Superior temporal gyrus (tissue), 1 donor: Measurements from ENCODE around the gene HDAC4.

Experiments
- DNase-seq: peaks from one replicate; pipeline ENCODE4 v3.0.0-alpha.2; 2016; ENCODE audit errors: extremely low spot score

Gene HDAC4

GRCh38 chr2:239155806-239156480, 244.9 kb downstream of the HDAC4 start:
- no peak for DNase-seq

- peak; percentile 96 for DNase-seq
Observed at GRCh38 chr2:239154971-239155805, 245.6 kb downstream of the HDAC4 start.

GRCh38 chr2:239153806-239154591, 246.8 kb downstream of the HDAC4 start:
- DNase-seq, result no peak

- DNase-seq, result no peak
Observed at GRCh38 chr2:239152916-239153305, 247.9 kb downstream of the HDAC4 start.

GRCh38 chr2:239152239-239152915, 248.4 kb downstream of the HDAC4 start:
- DNase-seq, result no peak

GRCh38 chr2:239151201-239152131, 249.4 kb downstream of the HDAC4 start:
- DNase-seq, result peak; percentile 66

GRCh38 chr2:239150125-239151011, 250.5 kb downstream of the HDAC4 start:
- no peak for DNase-seq

- no peak for DNase-seq
Observed at GRCh38 chr2:239149501-239149900, 251.3 kb downstream of the HDAC4 start.

GRCh38 chr2:239148495-239149200, 252.2 kb downstream of the HDAC4 start:
- DNase-seq, result no peak

- DNase-seq, result no peak
Observed at GRCh38 chr2:239147376-239147775, 253.4 kb downstream of the HDAC4 start.

- DNase-seq, result no peak
Observed at GRCh38 chr2:239146741-239147181, 254.1 kb downstream of the HDAC4 start.

- no peak for DNase-seq
Observed at GRCh38 chr2:239146011-239146641, 254.7 kb downstream of the HDAC4 start.

- DNase-seq, result no peak
Observed at GRCh38 chr2:239145601-239146000, 255.2 kb downstream of the HDAC4 start.

GRCh38 chr2:239145106-239145505, 255.7 kb downstream of the HDAC4 start:
- DNase-seq, result no peak

GRCh38 chr2:239144713-239144999, 256.2 kb downstream of the HDAC4 start:
- DNase-seq, result no peak

- DNase-seq, result peak; percentile 68
Observed at GRCh38 chr2:239143858-239144712, 256.7 kb downstream of the HDAC4 start.

- DNase-seq, result no peak
Observed at GRCh38 chr2:239142806-239143205, 258.0 kb downstream of the HDAC4 start.

GRCh38 chr2:239142296-239142695, 258.5 kb downstream of the HDAC4 start:
- no peak for DNase-seq
